Endodermal cell (in vitro differentiated cells): ENCODE results near the gene ZNF487. TPM values are rescaled to one million over a fixed set of nuclear protein-coding genes. Genes with fewer than 3 reads are reported as not detected.
A peak's percentile ranks its signal among the peaks of the same experiment; 100 is the strongest.
"Not testable (repeated sequence)": the region's sequence is repeated elsewhere in the genome, so short reads cannot be mapped to it uniquely, and the experiment has no call there.

Experiments
- DNase-seq: peaks from one replicate; pipeline ENCODE4 v3.0.0-alpha.2; 2017
- H3K27ac ChIP-seq: 2 replicates; pipeline ENCODE4 v1.5.1; 2013; ENCODE audit warnings: mild to moderate bottlenecking, low read depth, low read length, moderate library complexity
- H3K27me3 ChIP-seq: 2 replicates; pipeline ENCODE4 v1.6.1; 2013; ENCODE audit warnings: mild to moderate bottlenecking, low read length, moderate library complexity; ENCODE audit not compliant: insufficient read depth, control insufficient read depth, poor library complexity, severe bottlenecking
- H3K36me3 ChIP-seq: 2 replicates; pipeline ENCODE4 v1.7.0; 2013; ENCODE audit warnings: mild to moderate bottlenecking, low read length, moderate library complexity; ENCODE audit not compliant: control insufficient read depth, insufficient read depth
- H3K4me1 ChIP-seq: one replicate; pipeline ENCODE4 v1.7.0; 2013; ENCODE audit warnings: low read length; ENCODE audit not compliant: control insufficient read depth, insufficient read depth
- H3K4me3 ChIP-seq: 2 replicates; pipeline ENCODE4 v1.5.1; 2013; ENCODE audit warnings: mild to moderate bottlenecking, low read length, moderate library complexity
- H3K9ac ChIP-seq: 2 replicates; pipeline ENCODE4 v1.6.1; 2013; ENCODE audit warnings: mild to moderate bottlenecking, low read length, moderate library complexity; ENCODE audit not compliant: poor library complexity, severe bottlenecking; ENCODE audit errors: extremely low read depth
- H3K9me3 ChIP-seq: 2 replicates; pipeline ENCODE4 v1.6.1; 2013; ENCODE audit warnings: mild to moderate bottlenecking, low read length, moderate library complexity; ENCODE audit not compliant: control insufficient read depth
- H3K27ac Mint-ChIP-seq: 2 replicates; pipeline ENCODE4 v1.8.0; 2020; ENCODE audit warnings: mixed read lengths
- H3K27me3 Mint-ChIP-seq: 2 replicates; pipeline ENCODE4 v1.8.0; 2021; ENCODE audit warnings: mild to moderate bottlenecking, mixed read lengths; ENCODE audit not compliant: insufficient read depth
- H3K36me3 Mint-ChIP-seq: 2 replicates; pipeline ENCODE4 v1.8.0; 2020; ENCODE audit warnings: low read depth, mixed read lengths
- H3K4me1 Mint-ChIP-seq: 2 replicates; pipeline ENCODE4 v1.8.0; 2020; ENCODE audit warnings: mixed read lengths
- H3K4me3 Mint-ChIP-seq: 2 replicates; pipeline ENCODE4 v1.8.0; 2020; ENCODE audit warnings: mild to moderate bottlenecking, moderate library complexity, mixed read lengths
- H3K9me3 Mint-ChIP-seq: 2 replicates; pipeline ENCODE4 v1.8.0; 2020; ENCODE audit warnings: mild to moderate bottlenecking, mixed read lengths
- CTCF ChIP-seq: fragments of 200-600 bp; sonication (generic); conservative IDR thresholded peaks from 2 replicates; pipeline ENCODE4 v1.5.0; 2021; ENCODE audit warnings: antibody characterized with exemption, mild to moderate bottlenecking
- WGBS, 2 experiments: methylation state at CpG; one replicate each; pipeline versions ENCODE4 v1.1.5 to v1.1.7; 2013; ENCODE audit warnings: missing lambda C conversion rate in 2 of 2, mixed read lengths in 1 of 2; ENCODE audit not compliant: insufficient coverage in 1 of 2, insufficient read length in 1 of 2; 5-methylcytosine and 5-hydroxymethylcytosine counted together
- total RNA-seq, 2 donors: library from RNA; stranded (reverse); fragmentation: NEBNext Ultra II Directional in 1 of 2; extraction: Animal tissue kit (Norgen Biotek cat#: 25700) in 1 of 2; gene quantifications; 2 replicates in 1 of 2; 3 replicates in 1 of 2; pipeline ENCODE4 v1.2.1, GENCODE V29; 2021

Gene ZNF487
- total RNA-seq, 2 donors from 2014 or later: 3.8 to 6.6 TPM

GRCh38 chr10:43458227-43458626 is 21.3 kb downstream of the ZNF487 start:
- Mint-ChIP-seq H3K9me3 (peaks cover 5% of the 10 kb centered on the region), H3K4me3 (no peak overlapping the region), H3K27me3 (no peaks in the 10 kb centered on the region), H3K36me3 (no peaks in the 10 kb centered on the region), H3K27ac (no peak overlapping the region), H3K4me1 (peaks cover 16% of the 10 kb centered on the region)
- Histone ChIP-seq H3K4me1 (peaks cover 4% of the 10 kb centered on the region), H3K27me3 (no peaks in the 10 kb centered on the region), H3K27ac (no peak overlapping the region), H3K9ac (no peak overlapping the region), H3K4me3 (no peak overlapping the region), H3K36me3 (no peaks in the 10 kb centered on the region), H3K9me3 (no peaks in the 10 kb centered on the region)
- DNase-seq: no peak
- WGBS, 2 experiments: 52 to 56% methylated on average over 2 to 3 of the region's 3 CpGs
- no peak for TF ChIP-seq CTCF

GRCh38 chr10:43461950-43462349 is 25.0 kb downstream of the ZNF487 start:
- Mint-ChIP-seq H3K27ac (no peak overlapping the region), H3K4me1 (peaks cover 14% of the 10 kb centered on the region), H3K27me3 (no peaks in the 10 kb centered on the region), H3K4me3 (no peak overlapping the region), H3K36me3 (no peaks in the 10 kb centered on the region), H3K9me3 (peaks cover 18% of the 10 kb centered on the region)
- no peak overlapping the region for H3K4me3 ChIP-seq
- TF ChIP-seq CTCF: peak; percentile 84
- DNase-seq: no peak
- no peaks in the 10 kb centered on the region for H3K36me3 ChIP-seq
- H3K9ac ChIP-seq: no peak overlapping the region
- H3K4me1 ChIP-seq: no peaks in the 10 kb centered on the region
- H3K9me3 ChIP-seq: no peaks in the 10 kb centered on the region
- 38 to 57% methylated on average over 3 to 5 of the region's 5 CpGs for WGBS, 2 experiments
- no peaks in the 10 kb centered on the region for H3K27me3 ChIP-seq
- no peak overlapping the region for H3K27ac ChIP-seq

- not testable (repeated sequence) for H3K27me3 Mint-ChIP-seq, H3K4me3 ChIP-seq, H3K9me3 ChIP-seq, H3K36me3 ChIP-seq, H3K4me1 Mint-ChIP-seq, H3K4me3 Mint-ChIP-seq, H3K27me3 ChIP-seq, H3K36me3 Mint-ChIP-seq, H3K9ac ChIP-seq, DNase-seq, H3K4me1 ChIP-seq, H3K27ac Mint-ChIP-seq, H3K27ac ChIP-seq
- 95% methylated on average over 31 of the region's 49 CpGs; no CpG with 5 or more reads in 1 of the 2 experiments for WGBS, 2 experiments
- H3K9me3 Mint-ChIP-seq: peaks cover 17% of the 10 kb centered on the region
Observed at GRCh38 chr10:43465086-43465735, 28.3 kb downstream of the ZNF487 start.

- 93% methylated on average over 3 to 24 of the region's 24 CpGs for WGBS, 2 experiments
- H3K27ac ChIP-seq, H3K4me1 ChIP-seq, H3K27me3 Mint-ChIP-seq, DNase-seq, H3K27me3 ChIP-seq, H3K9me3 ChIP-seq, H3K4me3 ChIP-seq, H3K27ac Mint-ChIP-seq, H3K4me1 Mint-ChIP-seq, H3K36me3 ChIP-seq, H3K36me3 Mint-ChIP-seq, H3K9ac ChIP-seq, H3K4me3 Mint-ChIP-seq: not testable (repeated sequence)
- peaks cover 17% of the 10 kb centered on the region for H3K9me3 Mint-ChIP-seq
Observed at GRCh38 chr10:43465736-43466120, 28.8 kb downstream of the ZNF487 start.
